PC-3 (cell line): ENCODE data around the gene DHDDS.

ENCODE experiments used
- EZH2phosphoT487 ChIP-seq: fragments of 300-600 bp; sonication (generic); IDR thresholded peaks from 2 replicates; pipeline ENCODE4 v1.6.1; 2018; ENCODE audit warnings: mild to moderate bottlenecking, antibody characterized with exemption, low read length, borderline replicate concordance
- TF ChIP-seq, protein P1 (sequence below): fragments of 300-600 bp; sonication (generic); conservative IDR thresholded peaks from 2 replicates; pipeline ENCODE4 v1.5.1; 2017; ENCODE audit warnings: antibody characterized with exemption, low read depth, mild to moderate bottlenecking, low read length

DNA sequence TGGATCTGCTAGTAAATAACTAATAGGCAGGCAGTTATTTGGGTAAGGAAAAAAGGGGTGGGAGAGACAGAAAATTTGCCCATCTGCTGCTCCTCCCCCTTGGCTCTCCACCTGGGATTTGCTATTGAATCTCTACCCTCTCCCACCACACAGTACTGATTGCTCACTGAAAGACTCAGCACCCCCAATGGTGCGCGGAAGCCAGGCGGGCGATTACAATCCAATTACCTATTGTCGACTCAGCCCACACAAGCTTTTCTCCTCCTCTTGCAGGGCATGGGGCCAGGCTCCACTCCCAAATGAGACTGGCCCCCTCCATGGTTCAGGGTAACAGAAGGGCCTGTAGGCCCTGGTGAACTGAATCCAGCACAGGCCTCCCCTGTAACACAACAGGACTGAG is 37.4 kb downstream of the DHDDS start:
- TF ChIP-seq, protein P1, sequence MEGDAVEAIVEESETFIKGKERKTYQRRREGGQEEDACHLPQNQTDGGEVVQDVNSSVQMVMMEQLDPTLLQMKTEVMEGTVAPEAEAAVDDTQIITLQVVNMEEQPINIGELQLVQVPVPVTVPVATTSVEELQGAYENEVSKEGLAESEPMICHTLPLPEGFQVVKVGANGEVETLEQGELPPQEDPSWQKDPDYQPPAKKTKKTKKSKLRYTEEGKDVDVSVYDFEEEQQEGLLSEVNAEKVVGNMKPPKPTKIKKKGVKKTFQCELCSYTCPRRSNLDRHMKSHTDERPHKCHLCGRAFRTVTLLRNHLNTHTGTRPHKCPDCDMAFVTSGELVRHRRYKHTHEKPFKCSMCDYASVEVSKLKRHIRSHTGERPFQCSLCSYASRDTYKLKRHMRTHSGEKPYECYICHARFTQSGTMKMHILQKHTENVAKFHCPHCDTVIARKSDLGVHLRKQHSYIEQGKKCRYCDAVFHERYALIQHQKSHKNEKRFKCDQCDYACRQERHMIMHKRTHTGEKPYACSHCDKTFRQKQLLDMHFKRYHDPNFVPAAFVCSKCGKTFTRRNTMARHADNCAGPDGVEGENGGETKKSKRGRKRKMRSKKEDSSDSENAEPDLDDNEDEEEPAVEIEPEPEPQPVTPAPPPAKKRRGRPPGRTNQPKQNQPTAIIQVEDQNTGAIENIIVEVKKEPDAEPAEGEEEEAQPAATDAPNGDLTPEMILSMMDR: no peak
- no peak for TF ChIP-seq EZH2phosphoT487
